Ectodermal cell (in vitro differentiated cells): Measurements from ENCODE around the gene NUDCD2. TPM values are rescaled to one million over a fixed set of nuclear protein-coding genes. Genes with fewer than 3 reads are reported as not detected.
A peak's percentile ranks its signal among the peaks of the same experiment; 100 is the strongest.

Source experiments
- H3K27ac ChIP-seq: 2 replicates; pipeline ENCODE4 v1.7.0; 2013; ENCODE audit warnings: mild to moderate bottlenecking, low read depth, low read length; ENCODE audit not compliant: insufficient read depth, poor library complexity, severe bottlenecking
- H3K27me3 ChIP-seq: 2 replicates; pipeline ENCODE4 v1.7.0; 2013; ENCODE audit warnings: mild to moderate bottlenecking, low read length; ENCODE audit not compliant: insufficient read depth, control insufficient read depth, poor library complexity, severe bottlenecking
- H3K36me3 ChIP-seq: one replicate; pipeline ENCODE4 v1.7.0; 2013; ENCODE audit warnings: low read length; ENCODE audit not compliant: control insufficient read depth, insufficient read depth
- H3K4me1 ChIP-seq: one replicate; pipeline ENCODE4 v1.7.0; 2013; ENCODE audit warnings: low read length; ENCODE audit not compliant: control insufficient read depth, insufficient read depth
- H3K4me3 ChIP-seq: 2 replicates; pipeline ENCODE4 v1.7.0; 2013; ENCODE audit warnings: low read depth, low read length, control low read depth; ENCODE audit not compliant: insufficient read depth
- H3K9me3 ChIP-seq: 2 replicates; pipeline ENCODE4 v1.7.0; 2013; ENCODE audit warnings: mild to moderate bottlenecking, low read length, moderate library complexity; ENCODE audit not compliant: control insufficient read depth
- whole genome bisulfite sequencing, 2 experiments: methylation state at CpG; one replicate each; pipeline ENCODE4 v1.1.7; 2013; ENCODE audit warnings: missing lambda C conversion rate in 2 of 2; 5-methylcytosine and 5-hydroxymethylcytosine counted together
- polyA plus RNA-seq, 4 experiments: library from polyadenylated mRNA; stranded (reverse); fragments of 50-300 nt; gene quantifications; one replicate each; pipeline ENCODE4 v1.2.3, GENCODE V29; 2013

The NUDCD2 gene, protein sequence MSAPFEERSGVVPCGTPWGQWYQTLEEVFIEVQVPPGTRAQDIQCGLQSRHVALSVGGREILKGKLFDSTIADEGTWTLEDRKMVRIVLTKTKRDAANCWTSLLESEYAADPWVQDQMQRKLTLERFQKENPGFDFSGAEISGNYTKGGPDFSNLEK
- polyA plus RNA-seq (2013, experiment 1 of 4): 58.5 TPM
- 50.3 TPM for polyA plus RNA-seq (2013, experiment 2 of 4)
- 40.3 TPM for polyA plus RNA-seq (2013, experiment 3 of 4)
- 49.6 TPM for polyA plus RNA-seq (2013, experiment 4 of 4)

- Histone ChIP-seq H3K27ac (peak within 1 kb of the TSS; percentile 100), H3K4me1 (peaks cover 4% of the 10 kb centered on the region), H3K36me3 (peaks cover 11% of the 10 kb centered on the region), H3K27me3 (no peaks in the 10 kb centered on the region), H3K9me3 (no peaks in the 10 kb centered on the region), H3K4me3 (peak within 1 kb of the TSS; percentile 90)
- 0% methylated on average over 59 of the region's 59 CpGs for WGBS, 2 experiments
Measured at GRCh38 chr5:163459819-163460561, at the start of gene NUDCD2. Gene NUDCD2 (minus strand): TSS chr5:163460102. CDS start chr5:163460050, 52 bp downstream.

- H3K4me3 ChIP-seq: no peak overlapping the region
- H3K4me1 ChIP-seq: peaks cover 5% of the 10 kb centered on the region
- no peaks in the 10 kb centered on the region for H3K9me3 ChIP-seq
- no peak overlapping the region for H3K27ac ChIP-seq
- H3K27me3 ChIP-seq: no peaks in the 10 kb centered on the region
- 79 to 82% methylated on average over 7 of the region's 7 CpGs for WGBS, 2 experiments
- peaks cover 4% of the 10 kb centered on the region for H3K36me3 ChIP-seq
Measured at GRCh38 chr5:163509291-163509951, 49.5 kb upstream of the NUDCD2 start.

DNA sequence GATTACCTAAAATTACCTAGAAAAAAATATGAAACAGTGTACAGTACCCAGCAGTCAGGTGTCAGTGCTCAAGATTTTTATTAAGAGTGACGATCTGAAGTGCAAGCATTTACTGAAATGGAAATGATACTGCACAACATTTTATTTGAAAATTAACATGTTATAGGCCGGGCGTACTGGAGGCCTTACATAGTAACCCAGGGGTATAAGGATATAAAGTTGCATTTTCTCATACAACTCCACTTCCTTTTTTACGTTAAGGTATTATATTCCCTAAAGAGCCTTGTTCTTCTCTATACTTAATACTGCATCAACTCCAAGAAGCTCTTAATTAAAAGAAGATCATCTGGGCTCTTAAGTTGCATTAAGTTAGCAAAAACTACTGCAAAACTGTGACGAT is 48.9 kb upstream of the NUDCD2 start:
- Histone ChIP-seq H3K4me3 (no peak overlapping the region), H3K4me1 (peaks cover 5% of the 10 kb centered on the region), H3K27ac (no peak overlapping the region), H3K9me3 (no peaks in the 10 kb centered on the region), H3K27me3 (no peaks in the 10 kb centered on the region), H3K36me3 (peaks cover 1% of the 10 kb centered on the region)
- 96 to 100% methylated on average over 2 to 5 of the region's 5 CpGs for WGBS, 2 experiments

GRCh38 chr5:163506726-163507125 is 46.8 kb upstream of the NUDCD2 start:
- no peaks in the 10 kb centered on the region for H3K36me3 ChIP-seq
- no peaks in the 10 kb centered on the region for H3K9me3 ChIP-seq
- 56 to 64% methylated on average over 6 to 7 of the region's 8 CpGs for WGBS, 2 experiments
- H3K4me1 ChIP-seq: peaks cover 9% of the 10 kb centered on the region
- no peak overlapping the region for H3K27ac ChIP-seq
- peak overlapping the region; percentile 57 for H3K4me3 ChIP-seq
- H3K27me3 ChIP-seq: no peaks in the 10 kb centered on the region

DNA sequence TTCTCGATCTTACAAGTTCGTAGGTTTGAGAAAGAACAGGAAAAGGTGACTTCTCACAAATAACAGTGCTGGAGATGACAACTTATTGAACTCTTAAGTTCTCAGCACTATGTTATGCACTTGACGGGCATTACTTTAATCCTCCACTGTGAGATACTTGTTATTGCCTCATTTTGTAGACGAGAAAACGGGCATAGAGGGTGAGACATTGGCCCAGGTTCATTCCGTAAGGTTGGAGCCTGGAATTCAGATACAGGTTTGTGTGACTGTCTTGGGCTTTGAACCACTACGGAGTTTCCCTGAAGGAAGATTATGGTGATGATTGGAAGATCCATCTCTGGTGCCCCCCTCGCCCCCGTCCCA is 46.2 kb upstream of the NUDCD2 start:
- WGBS, 2 experiments: 5 to 11% methylated on average over 7 to 9 of the region's 9 CpGs
- Histone ChIP-seq H3K27ac (peak overlapping the region; percentile 93), H3K27me3 (no peaks in the 10 kb centered on the region), H3K4me3 (peak overlapping the region; percentile 57), H3K4me1 (peaks cover 9% of the 10 kb centered on the region), H3K9me3 (no peaks in the 10 kb centered on the region), H3K36me3 (no peaks in the 10 kb centered on the region)

DNA sequence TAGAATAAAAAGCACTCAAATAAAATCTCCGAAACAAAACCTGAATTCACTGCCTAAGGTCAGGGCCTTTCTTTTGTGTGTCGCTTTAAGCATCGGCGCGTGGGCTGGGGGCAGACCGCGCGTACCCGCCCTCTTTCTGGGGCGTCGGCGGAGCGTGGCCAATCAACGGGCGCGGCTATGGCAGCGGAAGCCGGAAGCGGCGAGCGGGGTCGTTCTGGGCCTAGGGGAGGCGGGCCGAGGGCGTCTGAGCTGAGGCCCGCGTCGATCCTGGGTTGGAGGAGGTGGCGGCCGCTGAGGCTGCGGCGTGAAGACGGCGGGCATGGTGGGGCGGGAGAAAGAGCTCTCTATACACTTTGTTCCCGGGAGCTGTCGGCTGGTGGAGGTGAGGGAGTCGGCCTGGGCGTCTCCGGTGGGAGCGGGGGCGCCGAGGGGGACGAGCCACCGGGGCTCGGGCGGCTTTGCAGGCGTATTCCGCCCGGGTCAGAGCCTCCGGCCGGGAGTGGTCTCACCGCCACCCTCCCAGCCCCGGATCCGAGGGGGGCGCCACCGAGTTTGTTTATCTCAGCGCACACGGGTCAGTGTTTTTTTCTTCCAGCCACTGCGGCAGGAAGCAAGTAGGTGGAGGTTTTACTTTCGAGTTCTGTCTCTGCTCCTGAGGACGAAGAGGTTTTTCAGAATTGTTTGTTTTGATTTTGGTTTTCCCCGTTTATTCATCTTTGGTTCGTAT is 45.6 kb upstream of the NUDCD2 start, which contains the start of gene MAT2B:
Gene MAT2B (plus strand): TSS at position 252 of the 727 bp plus-strand sequence. CDS start 68 bp downstream, at position 320.
- Histone ChIP-seq H3K27ac (peak within 1 kb of the TSS; percentile 93), H3K36me3 (no peaks in the 10 kb centered on the region), H3K4me1 (peaks cover 9% of the 10 kb centered on the region), H3K27me3 (no peaks in the 10 kb centered on the region), H3K9me3 (no peaks in the 10 kb centered on the region), H3K4me3 (peak within 1 kb of the TSS; percentile 57)
- 0 to 1% methylated on average over 64 of the region's 64 CpGs for WGBS, 2 experiments

DNA sequence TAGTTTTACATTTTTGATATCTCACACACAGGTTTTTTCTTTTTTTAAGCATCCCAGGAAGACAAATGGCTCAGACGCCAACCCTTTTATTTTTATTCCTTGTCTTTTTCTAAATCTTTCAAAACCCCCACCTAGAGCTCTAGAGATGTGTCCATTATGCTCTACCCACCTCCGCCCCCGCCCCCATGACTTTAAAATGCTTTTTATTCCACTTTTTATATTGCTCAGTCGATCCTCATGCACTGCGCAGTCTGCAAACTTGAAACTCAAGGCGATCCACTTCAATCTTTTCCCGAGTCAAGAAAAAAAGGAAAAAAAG is 45.1 kb upstream of the NUDCD2 start:
- Histone ChIP-seq H3K36me3 (no peaks in the 10 kb centered on the region), H3K27me3 (no peaks in the 10 kb centered on the region)

GRCh38 chr5:163504079-163504931 is 44.4 kb upstream of the NUDCD2 start:
- Histone ChIP-seq H3K27me3 (no peaks in the 10 kb centered on the region), H3K4me3 (peak overlapping the region; percentile 57), H3K36me3 (no peaks in the 10 kb centered on the region), H3K27ac (peak overlapping the region; percentile 93), H3K9me3 (no peaks in the 10 kb centered on the region), H3K4me1 (peaks cover 9% of the 10 kb centered on the region)
- 1% methylated on average over 27 of the region's 27 CpGs for WGBS, 2 experiments

More for the DNA sequence above, 45.1 kb upstream of the NUDCD2 start:
- Histone ChIP-seq H3K4me1 (peaks cover 9% of the 10 kb centered on the region), H3K27ac (peak overlapping the region; percentile 93), H3K9me3 (no peaks in the 10 kb centered on the region), H3K4me3 (peak overlapping the region; percentile 57)
- 2% methylated on average over 7 of the region's 7 CpGs for WGBS, 2 experiments
